ENCODE results near the gene RTN3.

RTN3 gene

DNA sequence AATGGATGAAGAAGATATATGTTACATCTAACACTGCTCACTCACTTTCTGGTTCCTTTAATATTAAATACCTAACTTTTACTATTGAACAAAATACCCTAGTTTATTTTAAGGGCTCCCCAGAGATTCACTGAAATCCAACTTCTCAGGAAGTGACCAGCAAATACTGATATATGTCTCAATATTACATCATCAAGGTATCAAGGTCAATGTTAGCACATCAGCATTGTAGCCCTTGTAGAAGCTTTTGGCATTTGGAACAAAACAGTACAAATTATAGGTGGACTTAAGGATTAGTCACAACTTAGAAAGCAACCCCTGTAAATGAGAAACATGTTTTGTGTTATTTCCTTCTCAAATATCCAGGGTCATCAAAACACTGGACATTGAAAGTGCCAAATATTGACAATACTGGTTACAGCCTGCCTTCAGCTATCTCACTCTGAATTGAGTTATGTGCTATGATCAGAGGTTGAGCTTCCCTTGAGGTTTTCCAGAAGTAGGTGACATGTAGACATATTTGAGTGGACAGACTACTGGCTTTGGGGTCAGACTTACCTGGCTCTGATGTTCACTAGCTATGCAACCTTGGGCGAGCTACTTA, 8.3 kb upstream of the RTN3 start:
- H3K9ac ChIP-seq (ENCODE audit: low read depth, low read length, poor library complexity), result no peak overlapping the region
- H4K8ac ChIP-seq (ENCODE audit: low read depth, low read length), result no peak overlapping the region
- H3K27ac ChIP-seq (replicated peaks; ENCODE audit: low read length), result no peak overlapping the region
- no peak overlapping the region for H2BK120ac ChIP-seq (ENCODE audit: low read depth, low read length)
- no peak overlapping the region for H3K18ac ChIP-seq (ENCODE audit: low read length)
- H2BK12ac ChIP-seq (ENCODE audit: low read length), result no peak overlapping the region
- H3K4me1 ChIP-seq (ENCODE audit: control insufficient read depth in 2 of 2, insufficient read depth in 1 of 2, low read depth in 1 of 2, low read length in 2 of 2), result no peaks in the 10 kb centered on the region
- no peaks in the 10 kb centered on the region for H3K36me3 ChIP-seq (replicated peaks in 1 of 2; ENCODE audit: control insufficient read depth in 2 of 2, insufficient read depth in 2 of 2, low read length in 2 of 2)
- no peak overlapping the region for H2AK5ac ChIP-seq (ENCODE audit: low read depth, low read length)
- no peak overlapping the region for H3K4me2 ChIP-seq (ENCODE audit: insufficient read depth, low read length, poor library complexity, severe bottlenecking)
- H4K91ac ChIP-seq (ENCODE audit: low read depth, low read length, poor library complexity), result no peak overlapping the region
- H3K4ac ChIP-seq (ENCODE audit: low read length), result no peak overlapping the region
- no CpG with 5 or more reads among the region's 1 CpG for WGBS, 2 donors (ENCODE audit: extremely low coverage in 2 of 2, insufficient read length in 2 of 2, insufficient replicate concordance in 1 of 2)
- H2BK5ac ChIP-seq (ENCODE audit: low read length), result no peak overlapping the region
- H3K4me3 ChIP-seq (ENCODE audit: low read length in 2 of 2), result no peak overlapping the region
- no peak overlapping the region for H2BK15ac ChIP-seq (ENCODE audit: low read length)
- H3K27me3 ChIP-seq (ENCODE audit: control insufficient read depth in 3 of 3, insufficient read depth in 3 of 3, low read depth in 1 of 3, low read length in 3 of 3), result peaks cover 0 to 29% (median 2%) of the 10 kb centered on the region in 3 experiments
- H3K79me1 ChIP-seq (ENCODE audit: low read depth, low read length), result no peaks in the 10 kb centered on the region
- no peak overlapping the region for H2AFZ ChIP-seq (ENCODE audit: low read length)
- no peak for DNase-seq (ENCODE audit: low spot score)
- H3K14ac ChIP-seq (ENCODE audit: low read length), result no peak overlapping the region
- H3K23ac ChIP-seq (ENCODE audit: low read depth, low read length, poor library complexity), result no peak overlapping the region
- H3K9me3 ChIP-seq (replicated peaks in 1 of 2; ENCODE audit: control insufficient read depth in 2 of 2, insufficient read depth in 1 of 2, low read depth in 1 of 2, low read length in 2 of 2), result peaks cover 2 to 3% of the 10 kb centered on the region in 2 donors

DNA sequence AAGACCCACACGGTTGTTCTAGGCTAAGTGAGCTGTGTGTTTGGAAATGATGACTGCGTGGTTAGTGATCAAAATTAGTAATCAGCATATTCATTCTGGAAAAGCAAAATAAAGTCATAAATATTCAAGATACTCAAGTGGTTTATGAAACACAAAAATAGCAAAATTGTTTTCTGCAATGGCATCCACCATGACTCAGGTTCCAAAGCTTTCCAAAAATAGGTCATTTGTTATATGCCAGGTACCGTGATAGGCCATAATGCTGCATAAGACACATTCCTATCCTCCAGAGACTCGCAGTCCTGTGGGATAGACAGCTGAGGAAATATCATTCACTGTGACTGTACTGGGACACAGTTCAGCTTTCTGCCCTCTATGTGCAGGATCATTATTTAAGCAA, 7.7 kb upstream of the RTN3 start:
- H3K14ac ChIP-seq (ENCODE audit: low read length), result no peak overlapping the region
- H3K4me2 ChIP-seq (ENCODE audit: insufficient read depth, low read length, poor library complexity, severe bottlenecking), result no peak overlapping the region
- H3K9ac ChIP-seq (ENCODE audit: low read depth, low read length, poor library complexity), result no peak overlapping the region
- no peaks in the 10 kb centered on the region for H3K36me3 ChIP-seq (replicated peaks in 1 of 2; ENCODE audit: control insufficient read depth in 2 of 2, insufficient read depth in 2 of 2, low read length in 2 of 2)
- H2BK12ac ChIP-seq (ENCODE audit: low read length), result no peak overlapping the region
- no peak overlapping the region for H4K8ac ChIP-seq (ENCODE audit: low read depth, low read length)
- no peak overlapping the region for H2BK15ac ChIP-seq (ENCODE audit: low read length)
- DNase-seq (ENCODE audit: low spot score), result no peak
- H3K4me3 ChIP-seq (ENCODE audit: low read length in 2 of 2), result no peak overlapping the region
- H3K79me1 ChIP-seq (ENCODE audit: low read depth, low read length), result no peaks in the 10 kb centered on the region
- WGBS, 2 donors (ENCODE audit: extremely low coverage in 2 of 2, insufficient read length in 2 of 2, insufficient replicate concordance in 1 of 2), result no CpG with 5 or more reads among the region's 4 CpGs
- no peak overlapping the region for H3K27ac ChIP-seq (replicated peaks; ENCODE audit: low read length)
- no peak overlapping the region for H4K91ac ChIP-seq (ENCODE audit: low read depth, low read length, poor library complexity)
- H2AFZ ChIP-seq (ENCODE audit: low read length), result no peak overlapping the region
- H2AK5ac ChIP-seq (ENCODE audit: low read depth, low read length), result no peak overlapping the region
- H3K4ac ChIP-seq (ENCODE audit: low read length), result no peak overlapping the region
- H3K18ac ChIP-seq (ENCODE audit: low read length), result no peak overlapping the region
- peaks cover 2 to 3% of the 10 kb centered on the region in 2 donors for H3K9me3 ChIP-seq (replicated peaks in 1 of 2; ENCODE audit: control insufficient read depth in 2 of 2, insufficient read depth in 1 of 2, low read depth in 1 of 2, low read length in 2 of 2)
- H2BK120ac ChIP-seq (ENCODE audit: low read depth, low read length), result no peak overlapping the region
- H2BK5ac ChIP-seq (ENCODE audit: low read length), result no peak overlapping the region
- H3K23ac ChIP-seq (ENCODE audit: low read depth, low read length, poor library complexity), result no peak overlapping the region
- no peaks in the 10 kb centered on the region for H3K4me1 ChIP-seq (ENCODE audit: control insufficient read depth in 2 of 2, insufficient read depth in 1 of 2, low read depth in 1 of 2, low read length in 2 of 2)
- peaks cover 0 to 29% (median 2%) of the 10 kb centered on the region in 3 experiments for H3K27me3 ChIP-seq (ENCODE audit: control insufficient read depth in 3 of 3, insufficient read depth in 3 of 3, low read depth in 1 of 3, low read length in 3 of 3)

DNA sequence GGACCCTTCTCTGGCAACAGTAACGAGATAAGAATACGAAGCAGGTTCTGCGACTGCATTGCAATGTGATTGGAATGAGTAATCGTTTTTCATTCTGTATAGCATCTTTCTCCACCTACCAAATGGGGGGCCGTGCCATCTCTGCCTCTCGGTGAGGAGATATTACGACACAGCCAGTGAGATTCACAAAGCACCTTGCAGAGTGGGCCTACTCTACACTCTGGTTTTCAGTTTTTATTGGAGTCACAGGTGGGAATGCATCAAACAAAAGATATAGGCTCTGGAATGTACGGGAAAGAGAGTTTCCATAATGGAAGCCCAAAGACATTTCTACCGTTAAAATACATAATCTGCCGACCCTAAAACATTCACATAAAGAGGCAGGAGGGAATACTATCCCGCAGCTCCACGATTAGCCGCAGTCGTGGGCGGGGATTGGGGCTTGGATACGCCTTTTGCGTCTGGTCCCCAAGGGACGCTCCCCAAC, 423 bp upstream of the RTN3 start:
- H3K4me2 ChIP-seq (ENCODE audit: insufficient read depth, low read length, poor library complexity, severe bottlenecking), result peak overlapping the region; percentile 71
- H3K27me3 ChIP-seq (ENCODE audit: control insufficient read depth in 3 of 3, insufficient read depth in 3 of 3, low read depth in 1 of 3, low read length in 3 of 3), result no peaks in the 10 kb centered on the region
- peak overlapping the region; percentile 86 for H3K23ac ChIP-seq (ENCODE audit: low read depth, low read length, poor library complexity)
- no peak overlapping the region for H2AK5ac ChIP-seq (ENCODE audit: low read depth, low read length)
- H3K4me3 ChIP-seq (ENCODE audit: low read length in 2 of 2), result peak overlapping the region in 1 of 2 donors; percentile 83
- no peak overlapping the region for H3K4ac ChIP-seq (ENCODE audit: low read length)
- no peak overlapping the region for H3K27ac ChIP-seq (replicated peaks; ENCODE audit: low read length)
- H2BK120ac ChIP-seq (ENCODE audit: low read depth, low read length), result no peak overlapping the region
- H3K14ac ChIP-seq (ENCODE audit: low read length), result no peak overlapping the region
- no peaks in the 10 kb centered on the region for H3K36me3 ChIP-seq (replicated peaks in 1 of 2; ENCODE audit: control insufficient read depth in 2 of 2, insufficient read depth in 2 of 2, low read length in 2 of 2)
- WGBS, 2 donors (ENCODE audit: extremely low coverage in 2 of 2, insufficient read length in 2 of 2, insufficient replicate concordance in 1 of 2), result no CpG with 5 or more reads among the region's 18 CpGs
- H2BK12ac ChIP-seq (ENCODE audit: low read length), result no peak overlapping the region
- H4K8ac ChIP-seq (ENCODE audit: low read depth, low read length), result no peak overlapping the region
- no peak overlapping the region for H3K18ac ChIP-seq (ENCODE audit: low read length)
- no peaks in the 10 kb centered on the region for H3K9me3 ChIP-seq (replicated peaks in 1 of 2; ENCODE audit: control insufficient read depth in 2 of 2, insufficient read depth in 1 of 2, low read depth in 1 of 2, low read length in 2 of 2)
- H2BK15ac ChIP-seq (ENCODE audit: low read length), result no peak overlapping the region
- peaks cover 2% of the 10 kb centered on the region for H3K79me1 ChIP-seq (ENCODE audit: low read depth, low read length)
- H2AFZ ChIP-seq (ENCODE audit: low read length), result peak overlapping the region; percentile 89
- H3K9ac ChIP-seq (ENCODE audit: low read depth, low read length, poor library complexity), result no peak overlapping the region
- no peak overlapping the region for H4K91ac ChIP-seq (ENCODE audit: low read depth, low read length, poor library complexity)
- no peak for DNase-seq (ENCODE audit: low spot score)
- peaks cover 4 to 12% of the 10 kb centered on the region in 2 donors for H3K4me1 ChIP-seq (ENCODE audit: control insufficient read depth in 2 of 2, insufficient read depth in 1 of 2, low read depth in 1 of 2, low read length in 2 of 2)
- H2BK5ac ChIP-seq (ENCODE audit: low read length), result no peak overlapping the region

DNA sequence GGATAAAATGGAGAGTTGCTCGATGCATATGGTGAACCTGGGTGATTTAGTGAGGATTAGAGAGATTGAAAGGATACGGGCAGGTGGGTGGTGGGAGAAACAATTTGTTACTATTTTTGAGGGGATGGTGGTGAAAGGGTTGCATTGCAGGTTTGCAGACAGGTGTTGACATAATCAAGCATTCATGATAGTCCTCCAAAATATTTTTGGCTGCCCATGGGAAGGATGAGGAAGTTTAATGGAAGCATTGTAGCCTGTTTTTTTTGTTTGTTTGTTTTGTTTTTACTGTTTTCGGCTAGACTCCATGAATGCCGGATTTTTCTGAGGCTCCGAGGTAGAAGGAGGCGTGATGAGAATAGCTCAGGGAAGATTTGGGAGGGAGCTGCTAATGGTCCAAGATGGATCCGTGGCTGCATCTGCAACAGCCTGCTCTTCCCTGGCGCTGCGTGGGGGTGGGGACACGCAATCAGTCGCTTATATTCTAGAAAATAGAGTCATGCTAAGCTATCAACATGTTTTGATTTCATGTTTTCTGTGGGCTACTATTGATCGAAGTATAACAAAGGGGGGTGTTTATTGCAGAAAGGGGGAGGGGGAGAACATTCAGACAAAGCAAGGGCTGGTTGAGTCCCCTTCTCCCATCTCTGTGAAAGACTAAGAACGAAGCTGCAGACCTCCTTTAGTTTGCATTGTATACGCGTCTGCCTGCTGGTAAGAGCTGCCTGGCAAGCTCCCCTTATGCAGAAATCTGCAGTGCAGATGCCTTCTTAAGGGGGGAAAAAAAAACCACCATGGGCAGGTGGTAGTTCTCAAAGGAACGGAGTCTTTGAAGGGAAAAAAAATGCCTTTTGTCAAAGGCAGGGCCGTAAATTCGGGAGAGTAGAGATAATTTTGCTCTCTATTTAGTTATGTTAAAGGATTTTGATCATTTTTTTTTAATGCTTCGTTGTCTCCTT, 1.0 kb downstream of the RTN3 start:
- peak overlapping the region; percentile 71 for H3K4me2 ChIP-seq (ENCODE audit: insufficient read depth, low read length, poor library complexity, severe bottlenecking)
- H4K8ac ChIP-seq (ENCODE audit: low read depth, low read length), result no peak overlapping the region
- H3K4ac ChIP-seq (ENCODE audit: low read length), result no peak overlapping the region
- peak overlapping the region; percentile 89 for H2AFZ ChIP-seq (ENCODE audit: low read length)
- peak; percentile 24 for DNase-seq (ENCODE audit: low spot score)
- no peak overlapping the region for H3K9ac ChIP-seq (ENCODE audit: low read depth, low read length, poor library complexity)
- peaks cover 0 to under 1% of the 10 kb centered on the region in 2 donors for H3K36me3 ChIP-seq (replicated peaks in 1 of 2; ENCODE audit: control insufficient read depth in 2 of 2, insufficient read depth in 2 of 2, low read length in 2 of 2)
- WGBS, 2 donors (ENCODE audit: extremely low coverage in 2 of 2, insufficient read length in 2 of 2, insufficient replicate concordance in 1 of 2), result 100% methylated on average over 1 of the region's 19 CpGs; no CpG with 5 or more reads in 1 of the 2 donors
- H3K18ac ChIP-seq (ENCODE audit: low read length), result peak overlapping the region; percentile 97
- peaks cover 5 to 12% of the 10 kb centered on the region in 2 donors for H3K4me1 ChIP-seq (ENCODE audit: control insufficient read depth in 2 of 2, insufficient read depth in 1 of 2, low read depth in 1 of 2, low read length in 2 of 2)
- no peak overlapping the region for H2BK12ac ChIP-seq (ENCODE audit: low read length)
- no peaks in the 10 kb centered on the region for H3K9me3 ChIP-seq (replicated peaks in 1 of 2; ENCODE audit: control insufficient read depth in 2 of 2, insufficient read depth in 1 of 2, low read depth in 1 of 2, low read length in 2 of 2)
- peak overlapping the region; percentile 98 for H3K27ac ChIP-seq (replicated peaks; ENCODE audit: low read length)
- H2BK15ac ChIP-seq (ENCODE audit: low read length), result no peak overlapping the region
- H3K14ac ChIP-seq (ENCODE audit: low read length), result no peak overlapping the region
- no peak overlapping the region for H3K23ac ChIP-seq (ENCODE audit: low read depth, low read length, poor library complexity)
- no peak overlapping the region for H4K91ac ChIP-seq (ENCODE audit: low read depth, low read length, poor library complexity)
- peak overlapping the region; percentile 83 to 85 for H3K4me3 ChIP-seq (ENCODE audit: low read length in 2 of 2)
- no peaks in the 10 kb centered on the region for H3K27me3 ChIP-seq (ENCODE audit: control insufficient read depth in 3 of 3, insufficient read depth in 3 of 3, low read depth in 1 of 3, low read length in 3 of 3)
- H3K79me1 ChIP-seq (ENCODE audit: low read depth, low read length), result peaks cover 2% of the 10 kb centered on the region
- H2BK120ac ChIP-seq (ENCODE audit: low read depth, low read length), result no peak overlapping the region
- no peak overlapping the region for H2AK5ac ChIP-seq (ENCODE audit: low read depth, low read length)
- no peak overlapping the region for H2BK5ac ChIP-seq (ENCODE audit: low read length)

Data from neuronal stem cell (in vitro differentiated cells).